Endodermal cell (in vitro differentiated cells): ENCODE data around the gene IRF7. TPM values are rescaled to one million over a fixed set of nuclear protein-coding genes. Genes with fewer than 3 reads are reported as not detected.

Experiments
- DNase-seq: peaks from one replicate; pipeline ENCODE4 v3.0.0-alpha.2; 2017
- H3K27ac ChIP-seq: 2 replicates; pipeline ENCODE4 v1.5.1; 2013; ENCODE audit warnings: mild to moderate bottlenecking, low read depth, low read length, moderate library complexity
- H3K27me3 ChIP-seq: 2 replicates; pipeline ENCODE4 v1.6.1; 2013; ENCODE audit warnings: mild to moderate bottlenecking, low read length, moderate library complexity; ENCODE audit not compliant: insufficient read depth, control insufficient read depth, poor library complexity, severe bottlenecking
- H3K36me3 ChIP-seq: 2 replicates; pipeline ENCODE4 v1.7.0; 2013; ENCODE audit warnings: mild to moderate bottlenecking, low read length, moderate library complexity; ENCODE audit not compliant: control insufficient read depth, insufficient read depth
- H3K4me1 ChIP-seq: one replicate; pipeline ENCODE4 v1.7.0; 2013; ENCODE audit warnings: low read length; ENCODE audit not compliant: control insufficient read depth, insufficient read depth
- H3K4me3 ChIP-seq: 2 replicates; pipeline ENCODE4 v1.5.1; 2013; ENCODE audit warnings: mild to moderate bottlenecking, low read length, moderate library complexity
- H3K9ac ChIP-seq: 2 replicates; pipeline ENCODE4 v1.6.1; 2013; ENCODE audit warnings: mild to moderate bottlenecking, low read length, moderate library complexity; ENCODE audit not compliant: poor library complexity, severe bottlenecking; ENCODE audit errors: extremely low read depth
- H3K9me3 ChIP-seq: 2 replicates; pipeline ENCODE4 v1.6.1; 2013; ENCODE audit warnings: mild to moderate bottlenecking, low read length, moderate library complexity; ENCODE audit not compliant: control insufficient read depth
- H3K27ac Mint-ChIP-seq: 2 replicates; pipeline ENCODE4 v1.8.0; 2020; ENCODE audit warnings: mixed read lengths
- H3K27me3 Mint-ChIP-seq: 2 replicates; pipeline ENCODE4 v1.8.0; 2021; ENCODE audit warnings: mild to moderate bottlenecking, mixed read lengths; ENCODE audit not compliant: insufficient read depth
- H3K36me3 Mint-ChIP-seq: 2 replicates; pipeline ENCODE4 v1.8.0; 2020; ENCODE audit warnings: low read depth, mixed read lengths
- H3K4me1 Mint-ChIP-seq: 2 replicates; pipeline ENCODE4 v1.8.0; 2020; ENCODE audit warnings: mixed read lengths
- H3K4me3 Mint-ChIP-seq: 2 replicates; pipeline ENCODE4 v1.8.0; 2020; ENCODE audit warnings: mild to moderate bottlenecking, moderate library complexity, mixed read lengths
- H3K9me3 Mint-ChIP-seq: 2 replicates; pipeline ENCODE4 v1.8.0; 2020; ENCODE audit warnings: mild to moderate bottlenecking, mixed read lengths
- CTCF ChIP-seq: fragments of 200-600 bp; sonication (generic); conservative IDR thresholded peaks from 2 replicates; pipeline ENCODE4 v1.5.0; 2021; ENCODE audit warnings: antibody characterized with exemption, mild to moderate bottlenecking
- WGBS, 2 experiments: methylation state at CpG; one replicate each; pipeline versions ENCODE4 v1.1.5 to v1.1.7; 2013; ENCODE audit warnings: missing lambda C conversion rate in 2 of 2, mixed read lengths in 1 of 2; ENCODE audit not compliant: insufficient coverage in 1 of 2, insufficient read length in 1 of 2; 5-methylcytosine and 5-hydroxymethylcytosine counted together
- total RNA-seq, 2 donors: library from RNA; stranded (reverse); fragmentation: NEBNext Ultra II Directional in 1 of 2; extraction: Animal tissue kit (Norgen Biotek cat#: 25700) in 1 of 2; gene quantifications; 2 replicates in 1 of 2; 3 replicates in 1 of 2; pipeline ENCODE4 v1.2.1, GENCODE V29; 2021

IRF7 gene
- total RNA-seq, 2 donors from 2014 or later: 9.3 to 16.8 TPM

GRCh38 chr11:607971-608659, 7.6 kb downstream of the IRF7 start:
- Mint-ChIP-seq H3K4me1 (no peaks in the 10 kb centered on the region), H3K27ac (no peak overlapping the region), H3K36me3 (peaks cover 49% of the 10 kb centered on the region), H3K27me3 (no peaks in the 10 kb centered on the region), H3K4me3 (no peak overlapping the region), H3K9me3 (no peaks in the 10 kb centered on the region)
- 97% methylated on average over 29 to 45 of the region's 45 CpGs for WGBS, 2 experiments
- Histone ChIP-seq H3K27me3 (no peaks in the 10 kb centered on the region), H3K4me3 (no peak overlapping the region), H3K36me3 (peaks cover 70% of the 10 kb centered on the region), H3K9ac (no peak overlapping the region), H3K4me1 (no peaks in the 10 kb centered on the region), H3K9me3 (no peaks in the 10 kb centered on the region), H3K27ac (no peak overlapping the region)
- TF ChIP-seq CTCF: no peak
- no peak for DNase-seq

- no peak for DNase-seq
- Histone ChIP-seq H3K36me3 (peaks cover 69% of the 10 kb centered on the region), H3K9ac (no peak overlapping the region), H3K27me3 (no peaks in the 10 kb centered on the region), H3K4me1 (no peaks in the 10 kb centered on the region), H3K4me3 (no peak overlapping the region), H3K27ac (no peak overlapping the region), H3K9me3 (no peaks in the 10 kb centered on the region)
- Mint-ChIP-seq H3K4me3 (no peak overlapping the region), H3K4me1 (no peaks in the 10 kb centered on the region), H3K27ac (no peak overlapping the region), H3K9me3 (no peaks in the 10 kb centered on the region), H3K27me3 (no peaks in the 10 kb centered on the region), H3K36me3 (peaks cover 52% of the 10 kb centered on the region)
- WGBS, 2 experiments: 94 to 95% methylated on average over 17 to 35 of the region's 35 CpGs
- TF ChIP-seq CTCF: no peak
Observed at GRCh38 chr11:607020-607780, 8.6 kb downstream of the IRF7 start.

- DNase-seq: no peak
- H3K27me3 Mint-ChIP-seq: no peaks in the 10 kb centered on the region
- H3K27ac Mint-ChIP-seq: no peak overlapping the region
- WGBS, 2 experiments: 94 to 96% methylated on average over 12 to 19 of the region's 19 CpGs
- H3K27ac ChIP-seq: no peak overlapping the region
- H3K9me3 Mint-ChIP-seq: no peaks in the 10 kb centered on the region
- no peak overlapping the region for H3K9ac ChIP-seq
- peaks cover 69% of the 10 kb centered on the region for H3K36me3 ChIP-seq
- H3K4me1 ChIP-seq: no peaks in the 10 kb centered on the region
- peaks cover 59% of the 10 kb centered on the region for H3K36me3 Mint-ChIP-seq
- H3K4me1 Mint-ChIP-seq: no peaks in the 10 kb centered on the region
- no peak overlapping the region for H3K4me3 ChIP-seq
- H3K27me3 ChIP-seq: no peaks in the 10 kb centered on the region
- H3K4me3 Mint-ChIP-seq: no peak overlapping the region
- no peaks in the 10 kb centered on the region for H3K9me3 ChIP-seq
- no peak for TF ChIP-seq CTCF
Observed at GRCh38 chr11:606245-606644, 9.5 kb downstream of the IRF7 start.
